GM18526 (cell line): ENCODE results near the gene IL4R.

ENCODE experiments used
- POLR2A ChIP-seq: IDR thresholded peaks from 3 replicates; pipeline ENCODE4 v1.6.1; 2011; ENCODE audit not compliant: insufficient read length; ENCODE audit errors: extremely low read depth

IL4R gene

DNA sequence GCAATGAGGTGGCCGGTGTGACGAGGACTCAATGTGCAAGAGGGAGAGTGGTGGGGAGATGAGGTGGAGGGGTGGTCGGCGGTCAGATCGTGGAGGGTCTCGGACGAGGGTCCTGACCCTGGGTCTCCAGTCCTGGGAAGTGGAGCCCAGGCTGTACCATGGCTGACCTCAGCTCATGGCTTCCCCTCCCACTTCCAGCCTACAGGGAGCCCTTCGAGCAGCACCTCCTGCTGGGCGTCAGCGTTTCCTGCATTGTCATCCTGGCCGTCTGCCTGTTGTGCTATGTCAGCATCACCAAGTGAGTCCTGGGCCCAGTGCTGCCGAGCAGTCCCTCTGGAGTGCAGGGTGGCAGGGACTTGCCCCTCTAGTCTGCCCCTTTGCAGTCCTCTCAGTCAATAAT lies 41.8 kb downstream of the IL4R start:
- TF ChIP-seq POLR2A = no peak

DNA sequence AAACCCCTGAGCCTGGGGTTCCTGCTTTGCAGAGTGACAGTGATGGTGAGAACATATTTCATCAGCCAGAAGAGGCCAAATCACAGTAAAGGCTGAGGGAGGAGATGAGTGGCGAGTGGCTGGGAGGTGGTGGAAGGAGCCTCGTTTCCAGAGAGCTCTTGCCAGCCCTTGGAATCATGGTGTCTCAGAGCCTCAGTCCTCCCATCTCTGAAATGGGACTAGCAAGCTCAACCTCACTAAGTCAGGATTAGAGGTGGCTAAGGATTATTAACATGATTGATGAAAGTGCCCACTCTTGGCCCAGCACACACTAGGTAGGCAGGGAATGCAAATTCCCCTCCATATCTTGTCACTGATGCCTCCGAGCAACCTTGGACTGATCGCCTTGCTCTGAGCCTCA lies 43.0 kb downstream of the IL4R start:
- TF ChIP-seq POLR2A = no peak

DNA sequence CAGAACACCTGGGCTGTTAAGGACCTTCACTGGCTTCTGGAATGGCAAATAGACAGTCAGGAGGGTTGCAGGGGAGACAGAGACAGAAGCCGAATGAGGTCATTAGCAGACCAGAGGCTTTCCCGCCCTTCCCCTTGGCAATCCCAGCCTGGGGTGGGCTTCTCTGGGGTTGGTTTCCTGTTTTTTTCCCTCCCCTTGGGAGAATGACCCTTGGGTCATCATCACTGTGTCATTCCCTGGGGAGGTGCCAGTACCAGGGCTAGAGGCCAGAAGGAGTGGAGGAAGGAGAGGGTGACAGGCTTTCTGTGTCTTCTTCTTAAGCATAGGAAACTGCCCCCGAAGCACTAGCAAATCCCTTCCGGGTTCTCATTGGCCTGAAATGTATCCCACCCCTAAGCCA lies 45.3 kb downstream of the IL4R start:
- TF ChIP-seq POLR2A = no peak

DNA sequence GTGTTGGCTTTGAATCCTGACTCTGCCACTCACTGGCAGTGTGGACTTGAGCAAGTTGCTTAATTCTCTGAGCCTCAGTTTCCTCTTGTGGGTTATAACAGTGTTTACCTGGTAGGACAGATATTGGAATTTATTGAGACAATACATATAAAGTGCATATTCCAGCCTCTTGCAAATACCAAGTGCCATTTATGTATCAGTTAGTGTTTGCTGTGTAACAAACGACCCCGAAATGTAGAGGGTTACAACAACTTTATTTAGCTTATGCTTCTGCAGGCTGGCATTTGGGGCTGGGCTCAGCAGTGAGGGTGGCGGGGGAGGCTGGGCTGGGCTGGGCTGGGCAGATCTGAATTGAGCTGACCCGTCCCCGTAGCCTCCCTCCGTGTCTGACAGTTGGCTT lies 45.8 kb downstream of the IL4R start:
- no peak for TF ChIP-seq POLR2A

DNA sequence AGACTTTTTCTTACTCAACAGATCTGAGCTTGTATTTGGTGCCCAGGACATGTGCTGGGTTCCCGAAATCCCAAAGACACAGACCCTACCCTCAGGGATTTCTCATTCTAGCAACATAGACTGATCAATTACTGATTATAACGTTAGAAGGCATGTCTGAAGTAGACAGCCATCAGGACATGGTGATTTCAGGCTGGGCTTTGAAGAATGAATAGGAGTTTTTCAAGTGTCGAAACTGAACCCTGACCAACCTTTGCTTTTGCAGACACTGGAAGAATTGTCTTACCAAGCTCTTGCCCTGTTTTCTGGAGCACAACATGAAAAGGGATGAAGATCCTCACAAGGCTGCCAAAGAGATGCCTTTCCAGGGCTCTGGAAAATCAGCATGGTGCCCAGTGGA lies 48.2 kb downstream of the IL4R start:
- no peak for TF ChIP-seq POLR2A

DNA sequence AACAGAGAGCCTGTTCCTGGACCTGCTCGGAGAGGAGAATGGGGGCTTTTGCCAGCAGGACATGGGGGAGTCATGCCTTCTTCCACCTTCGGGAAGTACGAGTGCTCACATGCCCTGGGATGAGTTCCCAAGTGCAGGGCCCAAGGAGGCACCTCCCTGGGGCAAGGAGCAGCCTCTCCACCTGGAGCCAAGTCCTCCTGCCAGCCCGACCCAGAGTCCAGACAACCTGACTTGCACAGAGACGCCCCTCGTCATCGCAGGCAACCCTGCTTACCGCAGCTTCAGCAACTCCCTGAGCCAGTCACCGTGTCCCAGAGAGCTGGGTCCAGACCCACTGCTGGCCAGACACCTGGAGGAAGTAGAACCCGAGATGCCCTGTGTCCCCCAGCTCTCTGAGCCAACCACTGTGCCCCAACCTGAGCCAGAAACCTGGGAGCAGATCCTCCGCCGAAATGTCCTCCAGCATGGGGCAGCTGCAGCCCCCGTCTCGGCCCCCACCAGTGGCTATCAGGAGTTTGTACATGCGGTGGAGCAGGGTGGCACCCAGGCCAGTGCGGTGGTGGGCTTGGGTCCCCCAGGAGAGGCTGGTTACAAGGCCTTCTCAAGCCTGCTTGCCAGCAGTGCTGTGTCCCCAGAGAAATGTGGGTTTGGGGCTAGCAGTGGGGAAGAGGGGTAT lies 48.9 kb downstream of the IL4R start:
- TF ChIP-seq POLR2A = no peak

DNA sequence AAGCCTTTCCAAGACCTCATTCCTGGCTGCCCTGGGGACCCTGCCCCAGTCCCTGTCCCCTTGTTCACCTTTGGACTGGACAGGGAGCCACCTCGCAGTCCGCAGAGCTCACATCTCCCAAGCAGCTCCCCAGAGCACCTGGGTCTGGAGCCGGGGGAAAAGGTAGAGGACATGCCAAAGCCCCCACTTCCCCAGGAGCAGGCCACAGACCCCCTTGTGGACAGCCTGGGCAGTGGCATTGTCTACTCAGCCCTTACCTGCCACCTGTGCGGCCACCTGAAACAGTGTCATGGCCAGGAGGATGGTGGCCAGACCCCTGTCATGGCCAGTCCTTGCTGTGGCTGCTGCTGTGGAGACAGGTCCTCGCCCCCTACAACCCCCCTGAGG lies 49.5 kb downstream of the IL4R start:
- TF ChIP-seq POLR2A = no peak

DNA sequence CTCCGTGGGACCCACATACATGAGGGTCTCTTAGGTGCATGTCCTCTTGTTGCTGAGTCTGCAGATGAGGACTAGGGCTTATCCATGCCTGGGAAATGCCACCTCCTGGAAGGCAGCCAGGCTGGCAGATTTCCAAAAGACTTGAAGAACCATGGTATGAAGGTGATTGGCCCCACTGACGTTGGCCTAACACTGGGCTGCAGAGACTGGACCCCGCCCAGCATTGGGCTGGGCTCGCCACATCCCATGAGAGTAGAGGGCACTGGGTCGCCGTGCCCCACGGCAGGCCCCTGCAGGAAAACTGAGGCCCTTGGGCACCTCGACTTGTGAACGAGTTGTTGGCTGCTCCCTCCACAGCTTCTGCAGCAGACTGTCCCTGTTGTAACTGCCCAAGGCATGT lies 50.0 kb downstream of the IL4R start:
- TF ChIP-seq POLR2A = no peak

DNA sequence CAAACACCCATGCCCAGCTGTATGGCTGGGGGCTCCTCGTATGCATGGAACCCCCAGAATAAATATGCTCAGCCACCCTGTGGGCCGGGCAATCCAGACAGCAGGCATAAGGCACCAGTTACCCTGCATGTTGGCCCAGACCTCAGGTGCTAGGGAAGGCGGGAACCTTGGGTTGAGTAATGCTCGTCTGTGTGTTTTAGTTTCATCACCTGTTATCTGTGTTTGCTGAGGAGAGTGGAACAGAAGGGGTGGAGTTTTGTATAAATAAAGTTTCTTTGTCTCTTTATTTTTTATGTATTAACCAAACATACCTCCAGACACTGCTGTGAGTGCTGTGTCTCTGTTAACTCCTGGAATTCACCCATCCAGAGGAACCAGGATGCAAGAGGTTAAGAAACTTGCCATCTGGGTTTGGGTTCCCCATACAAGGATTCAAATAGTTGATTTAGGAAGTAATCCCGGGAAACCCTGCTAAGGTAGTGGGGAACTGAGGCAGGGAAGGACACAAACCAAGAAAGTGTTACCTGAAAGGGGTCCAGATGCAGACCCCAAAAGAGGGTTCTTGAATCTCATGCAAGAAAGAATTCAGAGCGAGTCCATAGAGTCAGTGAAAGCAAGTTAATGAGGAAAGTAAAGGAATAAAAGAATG lies 50.8 kb downstream of the IL4R start:
- no peak for TF ChIP-seq POLR2A

DNA sequence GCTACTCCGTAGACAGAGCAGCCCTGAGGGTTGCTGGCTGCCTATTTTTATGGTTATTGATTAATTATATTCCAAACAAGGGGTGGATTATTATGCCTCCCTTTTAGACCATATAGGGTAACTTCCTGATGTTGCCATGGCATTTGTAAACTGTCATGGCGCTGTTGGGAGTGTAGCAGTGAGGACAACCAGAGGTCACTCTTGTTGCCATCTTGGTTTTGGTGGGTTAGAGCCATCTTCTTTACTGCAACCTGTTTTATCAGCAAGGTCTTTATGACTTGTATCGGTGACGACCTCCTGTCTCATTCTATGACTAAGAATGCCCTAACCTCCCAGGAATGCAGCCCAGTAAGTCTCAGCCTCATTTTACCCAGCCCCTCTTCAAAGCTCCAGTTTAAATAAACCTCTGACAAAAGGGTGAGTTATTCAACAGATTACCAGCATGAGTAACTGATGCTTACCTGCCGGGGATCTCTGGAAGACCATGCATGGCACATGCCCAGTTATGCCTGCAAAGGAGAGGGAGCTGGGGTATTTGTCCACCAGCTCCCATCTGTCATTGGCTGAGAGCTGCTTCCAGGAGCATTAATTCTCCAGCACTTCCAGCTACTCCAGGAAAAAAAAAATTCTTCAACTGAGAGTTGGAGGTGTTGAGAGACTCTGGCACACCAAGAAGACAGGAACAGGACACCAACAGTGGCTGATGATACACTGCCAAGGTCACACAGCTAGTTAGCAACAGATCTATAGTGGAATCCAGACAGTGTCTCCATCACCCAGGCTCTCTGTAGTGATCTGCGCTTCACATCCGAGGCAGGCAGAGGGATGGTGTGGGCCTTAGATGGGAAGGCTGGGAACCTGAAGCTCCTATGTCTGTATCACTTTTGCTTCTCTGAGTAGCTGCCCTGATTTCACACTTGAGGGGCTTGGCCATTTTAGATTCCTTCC lies 51.6 kb downstream of the IL4R start:
- TF ChIP-seq POLR2A = no peak

DNA sequence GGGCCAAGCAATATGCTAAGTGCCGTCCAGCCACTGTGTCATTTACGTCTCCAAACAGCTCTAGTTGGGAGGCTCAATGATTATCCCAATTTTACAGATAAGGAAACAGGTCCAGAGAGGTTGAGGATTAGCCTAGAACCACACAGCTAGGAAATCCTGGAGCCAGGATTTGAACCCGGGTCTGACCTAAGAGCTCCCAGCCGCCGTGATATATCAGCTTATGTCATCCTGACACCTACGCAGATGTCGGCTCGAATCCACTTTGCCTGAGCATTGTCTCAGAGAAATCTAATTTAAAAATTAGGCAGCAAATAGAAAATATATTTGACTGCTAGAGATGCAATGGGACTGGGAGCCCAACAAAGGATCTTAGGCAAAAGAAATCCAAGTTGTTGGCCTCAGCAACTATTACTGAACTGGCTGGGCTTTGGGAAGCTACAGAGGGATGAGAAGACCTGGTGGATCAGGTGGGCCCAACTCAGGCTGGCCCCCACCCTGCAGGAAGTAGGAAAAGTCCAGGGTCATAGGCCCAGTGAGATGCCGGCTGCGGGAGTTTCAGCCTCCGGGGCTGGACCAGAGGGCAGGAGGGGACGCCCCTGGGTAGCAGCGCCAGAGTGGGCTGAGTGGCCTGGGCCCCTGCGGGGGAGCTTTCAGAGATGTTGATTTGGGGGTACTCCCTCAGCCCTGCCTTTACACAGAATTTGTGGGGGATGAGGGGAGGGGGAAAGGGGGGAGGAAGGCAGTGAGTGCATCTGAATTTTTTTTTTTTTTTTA lies 53.1 kb downstream of the IL4R start:
- no peak for TF ChIP-seq POLR2A

DNA sequence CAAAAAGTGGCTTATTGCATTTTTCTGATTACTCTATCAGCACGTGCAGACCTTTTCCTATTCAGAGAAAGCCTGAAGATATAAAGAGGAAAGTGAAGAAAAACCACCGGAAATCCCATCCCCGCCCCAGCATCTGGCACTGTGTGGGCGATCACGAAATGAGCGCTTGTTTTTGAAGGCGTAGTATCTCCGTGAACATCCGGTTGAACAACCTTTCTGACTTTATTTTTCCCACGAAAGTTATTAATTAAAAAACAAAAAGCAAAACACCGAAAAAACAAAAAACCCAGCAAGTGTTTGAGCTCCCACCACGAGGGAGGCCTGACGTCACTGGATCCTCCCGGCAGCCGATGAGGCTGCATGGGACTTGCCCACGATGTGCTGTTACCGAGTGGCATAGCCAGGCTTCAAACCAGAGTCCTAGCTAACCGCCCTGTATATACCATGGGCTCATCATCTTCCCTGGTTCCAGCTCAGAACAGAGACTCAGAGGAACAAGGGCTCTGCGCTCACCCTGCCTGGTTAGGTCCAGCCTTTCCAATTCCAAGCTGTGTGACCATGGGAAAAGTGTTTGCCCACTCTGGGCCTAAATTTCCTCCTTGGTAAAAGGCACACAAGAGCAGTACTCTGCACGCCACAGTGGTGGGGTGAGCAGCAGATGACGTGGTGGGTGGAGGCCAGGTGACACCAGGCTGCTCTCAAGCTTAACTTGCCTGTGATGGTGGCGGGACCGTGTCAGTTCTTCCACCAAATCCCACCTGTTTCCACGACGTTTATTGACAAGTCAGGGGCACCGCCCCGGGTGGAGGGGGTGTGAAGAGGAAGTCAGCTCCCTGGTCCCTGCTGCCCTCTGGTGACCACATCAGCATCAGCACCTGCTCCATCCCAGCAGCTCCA lies 53.9 kb downstream of the IL4R start:
- peak; percentile 39 for TF ChIP-seq POLR2A

DNA sequence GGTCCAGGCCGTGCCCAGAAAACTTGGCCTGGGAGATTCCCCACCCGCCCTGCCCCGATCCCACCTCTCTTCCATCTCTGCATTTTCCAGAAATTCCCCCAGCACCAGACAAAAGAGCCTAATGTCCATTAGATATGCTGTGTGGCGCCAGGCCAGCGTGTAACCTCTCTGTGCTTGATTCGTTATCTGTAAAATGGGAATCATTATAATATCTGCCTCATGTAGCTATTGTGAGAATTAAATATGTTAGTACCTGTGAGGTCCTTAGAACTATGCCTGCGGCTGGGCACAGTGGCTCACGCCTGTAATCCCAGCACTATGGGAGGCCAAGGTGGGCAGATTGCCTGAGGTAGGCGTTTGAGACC lies 54.6 kb downstream of the IL4R start:
- TF ChIP-seq POLR2A = no peak

DNA sequence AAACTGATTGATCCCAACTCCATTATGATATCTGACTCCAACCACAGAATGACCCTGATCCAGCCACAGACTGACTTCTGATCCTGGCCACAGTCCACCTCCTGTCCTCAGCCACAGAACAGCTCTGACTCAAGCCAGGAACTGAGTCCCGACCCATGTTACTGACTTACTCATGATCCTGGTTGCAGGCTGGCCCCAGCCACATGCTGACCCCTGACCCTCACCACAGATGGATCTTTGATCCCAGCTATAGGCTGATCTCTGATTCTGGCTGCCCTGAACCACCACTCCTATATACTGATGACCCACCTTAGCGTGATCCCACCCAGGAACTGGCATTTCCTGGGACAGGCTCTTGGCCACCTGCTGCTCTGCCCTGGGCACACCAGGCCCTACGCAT lies 56.0 kb downstream of the IL4R start:
- TF ChIP-seq POLR2A = no peak

DNA sequence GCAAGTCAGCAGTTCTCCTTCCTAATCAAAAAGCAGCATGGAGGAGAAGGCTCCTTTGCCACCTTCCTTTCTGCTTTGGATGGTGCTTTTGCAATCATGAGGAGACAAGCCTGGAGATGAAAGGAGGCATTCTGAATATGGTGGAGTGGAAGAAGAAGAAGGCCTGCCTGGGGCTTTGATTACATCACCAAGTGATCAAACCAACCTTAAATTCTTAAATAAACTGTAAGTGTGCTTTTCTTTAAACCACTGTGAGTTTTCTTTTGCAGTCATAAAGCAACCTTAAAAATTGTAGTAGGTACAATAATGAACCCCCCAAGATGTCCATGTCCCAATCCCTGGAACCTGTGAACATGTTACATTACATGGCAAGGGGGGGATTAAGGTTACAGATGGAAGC lies 56.5 kb downstream of the IL4R start:
- no peak for TF ChIP-seq POLR2A

DNA sequence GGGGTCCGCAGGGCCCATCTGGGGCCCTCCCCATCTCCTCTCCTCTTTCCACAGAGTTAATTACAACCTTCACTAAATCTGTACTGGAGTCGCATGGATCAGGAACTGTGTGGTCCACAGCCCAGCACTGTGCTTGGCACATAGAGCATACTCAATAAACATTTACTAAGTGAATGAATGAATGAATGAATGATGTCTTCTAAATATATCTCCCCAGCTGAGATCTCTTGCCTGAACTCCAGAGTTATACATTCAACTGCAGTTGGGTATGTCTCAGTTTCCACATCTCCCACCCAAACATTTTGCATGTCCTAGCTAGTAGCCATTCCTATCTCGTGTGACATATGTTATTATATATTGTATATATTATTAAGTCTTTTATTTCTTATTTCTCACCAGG lies 59.5 kb downstream of the IL4R start:
- no peak for TF ChIP-seq POLR2A
